Kidney (tissue), 14 donors: ENCODE measurements around the gene PLEK2. TPM values are rescaled to one million over a fixed set of nuclear protein-coding genes. Genes with fewer than 3 reads are reported as not detected.

Experiments used
- DNase-seq, 5 donors: peaks; one replicate each; pipeline ENCODE4 v3.0.0-alpha.2; 2013 to 2020
- FAIRE-seq: peaks from 2 replicates; lab custom pipeline; 2012; peaks lifted over from hg19 to GRCh38; lab: Jason Lieb, UNC
- H3K27ac ChIP-seq, 2 donors: one replicate each; pipeline ENCODE4 v1.7.0; 2013; ENCODE audit warnings: low read depth in 2 of 2, low read length in 2 of 2, inconsistent platforms in 1 of 2
- H3K27me3 ChIP-seq: one replicate; pipeline ENCODE4 v1.7.1; 2013; ENCODE audit warnings: low read length, inconsistent platforms; ENCODE audit not compliant: control insufficient read depth, insufficient read depth
- H3K36me3 ChIP-seq, 3 donors: one replicate each; pipeline versions ENCODE4 v1.7.0 to v1.7.1; 2013; ENCODE audit warnings: low read length in 3 of 3, control low read depth in 1 of 3, inconsistent platforms in 1 of 3; ENCODE audit not compliant: insufficient read depth in 3 of 3, control insufficient read depth in 2 of 3
- H3K4me1 ChIP-seq, 3 donors: one replicate each; pipeline versions ENCODE4 v1.7.0 to v1.7.1; 2013; ENCODE audit warnings: low read length in 3 of 3, inconsistent platforms in 1 of 3, low read depth in 1 of 3; ENCODE audit not compliant: control insufficient read depth in 2 of 3, insufficient read depth in 2 of 3
- H3K4me3 ChIP-seq, 3 donors: one replicate each; pipeline versions ENCODE4 v1.7.0 to v1.8.1; 2013; ENCODE audit warnings: low read length in 3 of 3, control low read depth in 1 of 3, inconsistent platforms in 1 of 3
- H3K9ac ChIP-seq, 3 donors: one replicate each; pipeline versions ENCODE4 v1.7.0 to v1.7.1; 2013; ENCODE audit warnings: low read length in 3 of 3, control low read depth in 1 of 3, inconsistent platforms in 1 of 3
- H3K9me3 ChIP-seq, 3 donors: one replicate each; pipeline versions ENCODE4 v1.7.0 to v1.7.1; 2013; ENCODE audit warnings: low read length in 3 of 3, control low read depth in 1 of 3, inconsistent platforms in 1 of 3; ENCODE audit not compliant: control insufficient read depth in 2 of 3, insufficient read depth in 1 of 3
- intact Hi-C: fragments of 100-400 bp; cut with DNase I; formaldehyde crosslinking; loops from one replicate; pipeline ENCODE4 v1.11.1; 2022
- polyA plus RNA-seq: library from polyadenylated mRNA; stranded (reverse); fragments of 350-450 nt; fragmentation: Illumina TruSeq; extraction: RNeasy Lipid Tissue Mini Kit (QIAGEN cat#74804); gene quantifications from one replicate; pipeline ENCODE4 v1.2.3, GENCODE V29; 2014; ENCODE audit warnings: low read depth, low replicate concordance; ENCODE audit not compliant: insufficient read depth
- total RNA-seq: library from RNA; stranded (reverse); fragmentation: NEBNext Ultra II Directional; extraction: Animal tissue kit (Norgen Biotek cat#: 25700); gene quantifications from one replicate; pipeline ENCODE4 v1.2.1, GENCODE V29; 2021
- TF ChIP-seq, protein P1 (sequence below): IDR thresholded peaks from 3 replicates; pipeline ENCODE4 v1.5.1; 2012; ENCODE audit warnings: mild to moderate bottlenecking, moderate library complexity, borderline replicate concordance; ENCODE audit not compliant: insufficient read depth; ENCODE audit errors: extremely low read depth
- donor health status: control.
- donor health status: control.
- donor health status: control.
- donor health status: control.
- donor health status: control.
- donor health status: DM: yes; HTN: yes; CAD: no.
- donor health status: Normal renal cell carcinoma (clear cell type).

The PLEK2 gene
- total and polyA plus RNA-seq, 2 donors from 2014 or later = 10.8 to 11.4 TPM

DNA sequence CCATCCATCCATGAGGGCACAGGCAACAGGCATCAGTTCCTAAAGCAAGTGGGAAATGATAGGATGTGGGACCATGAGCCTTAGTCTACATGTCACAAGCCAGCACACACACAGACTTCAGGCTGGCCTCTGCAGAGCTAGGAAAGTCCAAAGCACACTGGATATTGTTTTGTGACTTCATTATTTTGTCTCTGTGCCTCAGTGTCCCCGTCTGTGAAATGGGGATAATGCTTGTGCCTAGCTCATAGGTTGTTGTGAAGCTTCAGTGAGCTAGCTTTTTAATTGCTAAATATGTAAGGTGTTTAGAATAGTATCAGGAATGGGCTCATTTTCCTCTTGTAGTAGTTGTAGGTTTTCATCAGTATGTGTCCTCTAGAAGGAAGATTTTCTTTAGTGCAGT, 27.0 kb upstream of the PLEK2 start:
- TF ChIP-seq, protein P1, sequence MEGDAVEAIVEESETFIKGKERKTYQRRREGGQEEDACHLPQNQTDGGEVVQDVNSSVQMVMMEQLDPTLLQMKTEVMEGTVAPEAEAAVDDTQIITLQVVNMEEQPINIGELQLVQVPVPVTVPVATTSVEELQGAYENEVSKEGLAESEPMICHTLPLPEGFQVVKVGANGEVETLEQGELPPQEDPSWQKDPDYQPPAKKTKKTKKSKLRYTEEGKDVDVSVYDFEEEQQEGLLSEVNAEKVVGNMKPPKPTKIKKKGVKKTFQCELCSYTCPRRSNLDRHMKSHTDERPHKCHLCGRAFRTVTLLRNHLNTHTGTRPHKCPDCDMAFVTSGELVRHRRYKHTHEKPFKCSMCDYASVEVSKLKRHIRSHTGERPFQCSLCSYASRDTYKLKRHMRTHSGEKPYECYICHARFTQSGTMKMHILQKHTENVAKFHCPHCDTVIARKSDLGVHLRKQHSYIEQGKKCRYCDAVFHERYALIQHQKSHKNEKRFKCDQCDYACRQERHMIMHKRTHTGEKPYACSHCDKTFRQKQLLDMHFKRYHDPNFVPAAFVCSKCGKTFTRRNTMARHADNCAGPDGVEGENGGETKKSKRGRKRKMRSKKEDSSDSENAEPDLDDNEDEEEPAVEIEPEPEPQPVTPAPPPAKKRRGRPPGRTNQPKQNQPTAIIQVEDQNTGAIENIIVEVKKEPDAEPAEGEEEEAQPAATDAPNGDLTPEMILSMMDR = no peak
- Histone ChIP-seq H3K9ac (no peak overlapping the region), H3K27ac (no peak overlapping the region), H3K36me3 (no peaks in the 10 kb centered on the region), H3K9me3 (no peaks in the 10 kb centered on the region), H3K4me3 (no peak overlapping the region), H3K27me3 (no peaks in the 10 kb centered on the region), H3K4me1 (no peaks in the 10 kb centered on the region)
- intact Hi-C loops = no loop called here
- FAIRE-seq (no peak), DNase-seq (no peak)

DNA sequence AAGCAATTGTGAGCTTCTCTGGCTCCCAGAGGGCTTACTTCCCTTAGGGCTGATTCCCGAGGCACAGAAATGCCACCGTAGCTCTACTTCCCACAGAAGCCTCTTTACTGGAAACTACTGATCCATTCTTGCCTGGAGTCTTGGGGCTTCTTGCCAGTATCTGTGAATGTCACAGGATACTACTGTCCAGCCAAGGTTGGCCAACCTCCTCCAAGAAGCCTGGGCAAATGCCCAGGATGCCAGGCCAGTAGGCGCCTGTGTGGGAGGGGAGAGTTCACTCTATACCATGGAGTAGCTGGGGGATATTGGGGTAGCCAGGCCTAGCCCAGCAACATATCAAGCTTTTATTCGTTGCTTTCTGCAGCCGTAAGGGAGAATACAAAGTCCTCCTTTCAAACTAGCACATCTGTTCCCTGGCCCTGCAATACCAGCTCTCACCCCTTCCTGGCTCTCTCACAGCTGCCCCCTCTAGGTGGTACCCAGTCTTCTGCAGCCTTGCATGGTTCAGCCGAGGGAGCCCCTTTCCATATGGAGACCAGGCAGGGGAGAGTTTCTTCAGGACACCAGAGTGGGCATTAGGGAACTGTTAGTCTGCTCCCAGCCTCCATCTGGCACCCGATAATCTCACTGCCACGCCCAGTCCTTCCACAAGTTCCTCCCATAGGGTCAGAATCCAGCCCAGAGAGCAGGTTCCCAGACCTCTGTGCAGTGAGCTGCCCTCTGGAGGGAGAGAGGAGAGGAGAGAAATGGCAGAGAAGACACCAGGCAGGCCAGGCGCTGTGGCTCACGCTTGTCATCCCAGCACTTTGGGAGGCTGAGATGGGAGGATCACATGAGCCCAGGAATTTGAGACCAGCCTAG, 24.3 kb upstream of the PLEK2 start:
- no peak for DNase-seq
- no peak for FAIRE-seq
- TF ChIP-seq, protein P1 = no peak
- Histone ChIP-seq H3K4me3 (no peak overlapping the region), H3K36me3 (no peaks in the 10 kb centered on the region), H3K9me3 (no peaks in the 10 kb centered on the region), H3K27me3 (no peaks in the 10 kb centered on the region), H3K27ac (no peak overlapping the region), H3K4me1 (no peaks in the 10 kb centered on the region), H3K9ac (no peak overlapping the region)
- intact Hi-C loops = no loop called here

DNA sequence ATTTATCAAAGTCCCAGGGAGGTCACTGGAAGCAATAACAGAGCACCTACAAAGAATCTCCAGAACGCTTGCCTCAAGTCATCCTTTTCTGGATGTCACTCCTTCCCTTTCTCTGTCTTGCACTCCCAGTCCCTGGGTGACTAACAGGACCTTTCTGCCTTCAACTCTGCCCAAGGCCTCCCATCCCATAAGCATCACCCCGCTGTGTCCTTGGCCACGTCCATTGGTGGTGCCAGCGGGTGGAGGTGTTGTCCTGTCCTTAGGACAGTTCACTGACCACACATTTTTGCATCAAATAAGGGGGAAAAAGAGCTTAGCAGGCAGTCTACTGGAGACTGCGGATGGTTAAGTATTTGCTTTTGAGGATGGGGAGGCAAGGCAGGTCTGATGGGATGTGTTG, 23.6 kb upstream of the PLEK2 start:
- no peaks in the 10 kb centered on the region for H3K9me3 ChIP-seq
- intact Hi-C loops = no loop called here
- DNase-seq (no peak), FAIRE-seq (no peak)
- no peaks in the 10 kb centered on the region for H3K36me3 ChIP-seq
- no peaks in the 10 kb centered on the region for H3K27me3 ChIP-seq
- H3K9ac ChIP-seq = no peak overlapping the region
- TF ChIP-seq, protein P1 = no peak
- no peak overlapping the region for H3K4me3 ChIP-seq
- no peaks in the 10 kb centered on the region for H3K4me1 ChIP-seq
- no peak overlapping the region for H3K27ac ChIP-seq
